Lung (tissue), 12 donors: ENCODE measurements around the gene CTCF. TPM values are rescaled to one million over a fixed set of nuclear protein-coding genes. Genes with fewer than 3 reads are reported as not detected.

Source experiments
- ATAC-seq: fragments of 200-7000 bp; cut with Tn5 transposase; one replicate; pipeline ENCODE4 v1.9.1; 2020; ENCODE audit warnings: moderate number of reproducible peaks; ENCODE audit not compliant: insufficient read depth, low FRiP score
- DNase-seq, 3 donors: peaks; one replicate each; pipeline ENCODE4 v3.0.0-alpha.2; 2013 to 2017
- H3K27ac ChIP-seq, 2 donors: one replicate each; pipeline ENCODE4 v1.5.1; 2013; ENCODE audit warnings: mild to moderate bottlenecking in 2 of 2, moderate library complexity in 2 of 2, control low read depth in 1 of 2, inconsistent platforms in 1 of 2, low read depth in 1 of 2, low read length in 1 of 2
- H3K27me3 ChIP-seq, 3 donors: one replicate each; pipeline ENCODE4 v1.5.1; 2013; ENCODE audit warnings: low read length in 2 of 3; ENCODE audit not compliant: control insufficient read depth in 3 of 3, insufficient read depth in 3 of 3
- H3K36me3 ChIP-seq, 4 donors: one replicate each; pipeline ENCODE4 v1.5.1; 2013; ENCODE audit warnings: low read length in 4 of 4, mild to moderate bottlenecking in 1 of 4, moderate library complexity in 1 of 4; ENCODE audit not compliant: control insufficient read depth in 4 of 4, insufficient read depth in 4 of 4
- H3K4me1 ChIP-seq, 5 donors: one replicate each; pipeline ENCODE4 v1.5.1; 2013; ENCODE audit warnings: low read length in 5 of 5, mild to moderate bottlenecking in 2 of 5, moderate library complexity in 1 of 5; ENCODE audit not compliant: control insufficient read depth in 5 of 5, insufficient read depth in 5 of 5
- H3K4me3 ChIP-seq: one replicate; pipeline ENCODE4 v1.5.1; 2013; ENCODE audit warnings: mild to moderate bottlenecking, control low read depth, moderate library complexity
- H3K9ac ChIP-seq, 2 donors: one replicate each; pipeline ENCODE4 v1.5.1; 2013; ENCODE audit warnings: low read length in 2 of 2, control low read depth in 1 of 2; ENCODE audit not compliant: insufficient read depth in 1 of 2
- H3K9me3 ChIP-seq, 4 donors: one replicate each; pipeline ENCODE4 v1.5.1; 2013; ENCODE audit warnings: low read length in 3 of 4, mild to moderate bottlenecking in 1 of 4, moderate library complexity in 1 of 4; ENCODE audit not compliant: control insufficient read depth in 4 of 4, insufficient read depth in 3 of 4
- WGBS, 2 donors: extraction: QIAGEN DNeasy Blood & Tissue Kit; methylation state at CpG; one replicate each; pipeline ENCODE4 v1.1.7; 2013; 5-methylcytosine and 5-hydroxymethylcytosine counted together
- polyA plus RNA-seq, 2 donors: library from polyadenylated mRNA; stranded (reverse); fragments of 200-250 nt; gene quantifications; one replicate each; pipeline ENCODE4 v1.2.1, GENCODE V29; 2013
- total RNA-seq, 2 donors: library from RNA; depleted of rRNA in 1 of 2; stranded (reverse); fragments of >200 nt in 1 of 2; gene quantifications; one replicate each; pipeline ENCODE4 v1.2.1, GENCODE V29; 2014 to 2021
- TF ChIP-seq, protein P1 (sequence below): IDR thresholded peaks from 2 replicates; pipeline ENCODE4 v1.5.1; 2012; ENCODE audit warnings: mild to moderate bottlenecking; ENCODE audit errors: control extremely low read depth, extremely low read depth
- donor health status: control.
- donor health status: control.
- donor health status: Bipolar disorder and iron deficiency.
- donor health status: healthy.
- donor health status: DM: yes; HTN: yes; CAD: no.

Gene CTCF
- total and polyA plus RNA-seq, 4 donors: 16.7 to 54.2 (median 23.3) TPM

GRCh38 chr16:67673712-67674580 is 111.6 kb downstream of the CTCF start:
- ATAC-seq: peak; percentile 64
- H3K27me3 ChIP-seq: no peaks in the 10 kb centered on the region
- H3K27ac ChIP-seq: peak overlapping the region; percentile 29 to 85
- TF ChIP-seq, protein P1, sequence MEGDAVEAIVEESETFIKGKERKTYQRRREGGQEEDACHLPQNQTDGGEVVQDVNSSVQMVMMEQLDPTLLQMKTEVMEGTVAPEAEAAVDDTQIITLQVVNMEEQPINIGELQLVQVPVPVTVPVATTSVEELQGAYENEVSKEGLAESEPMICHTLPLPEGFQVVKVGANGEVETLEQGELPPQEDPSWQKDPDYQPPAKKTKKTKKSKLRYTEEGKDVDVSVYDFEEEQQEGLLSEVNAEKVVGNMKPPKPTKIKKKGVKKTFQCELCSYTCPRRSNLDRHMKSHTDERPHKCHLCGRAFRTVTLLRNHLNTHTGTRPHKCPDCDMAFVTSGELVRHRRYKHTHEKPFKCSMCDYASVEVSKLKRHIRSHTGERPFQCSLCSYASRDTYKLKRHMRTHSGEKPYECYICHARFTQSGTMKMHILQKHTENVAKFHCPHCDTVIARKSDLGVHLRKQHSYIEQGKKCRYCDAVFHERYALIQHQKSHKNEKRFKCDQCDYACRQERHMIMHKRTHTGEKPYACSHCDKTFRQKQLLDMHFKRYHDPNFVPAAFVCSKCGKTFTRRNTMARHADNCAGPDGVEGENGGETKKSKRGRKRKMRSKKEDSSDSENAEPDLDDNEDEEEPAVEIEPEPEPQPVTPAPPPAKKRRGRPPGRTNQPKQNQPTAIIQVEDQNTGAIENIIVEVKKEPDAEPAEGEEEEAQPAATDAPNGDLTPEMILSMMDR: no peak
- 23 to 24% methylated on average over 21 of the region's 21 CpGs for WGBS, 2 donors
- DNase-seq: peak; percentile 74 to 80 (median 78)
- H3K36me3 ChIP-seq: peaks cover 0 to 8% (median 1%) of the 10 kb centered on the region in 4 donors
- H3K4me1 ChIP-seq: peaks cover 0 to 20% (median 17%) of the 10 kb centered on the region in 5 donors
- no peaks in the 10 kb centered on the region for H3K9me3 ChIP-seq
- H3K9ac ChIP-seq: no peak overlapping the region
- H3K4me3 ChIP-seq: no peak overlapping the region

GRCh38 chr16:67674851-67675578 is 112.7 kb downstream of the CTCF start:
- ATAC-seq: no peak
- no peak overlapping the region for H3K9ac ChIP-seq
- H3K27ac ChIP-seq: peak overlapping the region in 1 of 2 donors; percentile 81
- TF ChIP-seq, protein P1: no peak
- DNase-seq: no peak
- 95 to 96% methylated on average over 28 of the region's 28 CpGs for WGBS, 2 donors
- H3K9me3 ChIP-seq: no peaks in the 10 kb centered on the region
- H3K4me1 ChIP-seq: peaks cover 0 to 20% (median 17%) of the 10 kb centered on the region in 5 donors
- H3K27me3 ChIP-seq: no peaks in the 10 kb centered on the region
- no peak overlapping the region for H3K4me3 ChIP-seq
- H3K36me3 ChIP-seq: peaks cover 0 to 11% (median 1%) of the 10 kb centered on the region in 4 donors

DNA sequence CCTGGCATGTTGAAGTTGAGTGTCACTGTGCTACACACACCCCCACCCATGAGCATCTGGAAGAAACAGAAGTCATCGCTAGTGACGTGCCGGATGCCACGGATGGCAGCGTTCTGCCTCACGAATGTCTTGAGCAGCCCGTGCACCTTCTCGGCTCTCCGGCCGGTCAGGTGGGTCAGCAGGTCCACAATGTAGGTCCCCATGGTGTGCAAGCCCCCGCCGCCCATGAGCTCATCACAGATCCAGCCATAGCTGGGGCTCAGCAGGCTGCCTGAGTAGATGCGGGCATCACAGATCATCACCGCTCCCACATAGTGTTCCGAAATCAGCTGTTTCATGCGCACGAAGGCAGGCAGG is 113.2 kb downstream of the CTCF start:
- no peak overlapping the region for H3K9ac ChIP-seq
- H3K9me3 ChIP-seq: no peaks in the 10 kb centered on the region
- WGBS, 2 donors: 95 to 97% methylated on average over 17 of the region's 17 CpGs
- peak overlapping the region in 1 of 2 donors; percentile 7 for H3K27ac ChIP-seq
- TF ChIP-seq, protein P1: no peak
- H3K4me3 ChIP-seq: no peak overlapping the region
- peaks cover 0 to 20% (median 17%) of the 10 kb centered on the region in 5 donors for H3K4me1 ChIP-seq
- no peak for DNase-seq
- no peak for ATAC-seq
- H3K27me3 ChIP-seq: no peaks in the 10 kb centered on the region
- peaks cover 0 to 13% (median 1%) of the 10 kb centered on the region in 4 donors for H3K36me3 ChIP-seq
